ENCODE measurements around the gene ATP8B2.
"Not testable (repeated sequence)": the region's sequence is repeated elsewhere in the genome, so short reads cannot be mapped to it uniquely, and the experiment has no call there.

Gene ATP8B2

DNA sequence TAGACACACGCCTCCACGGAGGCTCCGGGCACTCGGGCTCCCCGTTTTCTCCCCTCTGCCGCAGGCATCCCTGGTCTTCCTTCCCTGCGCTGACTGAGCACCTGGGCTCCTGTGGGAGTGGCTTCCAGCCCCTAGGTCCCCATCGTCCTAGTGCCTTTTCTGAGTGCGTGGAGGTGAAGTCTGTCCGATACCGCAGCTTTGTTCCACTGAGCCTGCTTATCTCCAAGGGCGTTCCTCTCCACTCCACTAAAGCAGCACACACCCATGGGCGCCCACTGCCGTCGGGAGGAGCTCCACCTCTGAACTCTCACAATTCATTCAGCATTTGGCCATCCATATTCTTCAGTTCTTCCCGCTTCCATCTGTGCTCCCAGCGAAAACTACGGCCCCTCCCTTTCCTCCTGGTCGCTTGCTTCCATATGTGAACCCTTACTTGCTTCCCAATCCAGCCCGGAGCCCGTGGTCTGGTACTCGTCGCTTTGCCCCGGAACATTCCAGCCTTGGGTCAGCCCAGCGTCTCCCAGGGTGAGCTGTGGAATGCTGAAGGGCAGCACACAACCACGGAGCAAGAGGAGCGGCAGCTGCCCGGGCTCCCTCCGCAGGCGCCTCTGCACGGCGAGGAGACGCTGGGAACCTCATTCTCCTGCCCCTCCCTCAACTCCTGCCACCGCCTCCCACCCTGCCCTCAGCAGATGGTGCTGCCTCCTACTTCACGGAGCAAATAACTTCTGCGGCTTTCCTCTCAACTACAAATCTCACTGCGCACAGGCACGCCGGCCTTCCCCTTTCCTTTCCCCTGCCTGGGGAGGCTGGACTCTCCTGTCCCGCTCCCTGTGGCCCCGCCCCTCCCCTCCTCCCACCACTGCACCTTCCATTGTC is 27.5 kb downstream of the ATP8B2 start:
- Histone ChIP-seq H3K27me3 (ENCODE audit: control insufficient read depth, insufficient read depth, low read length) (no peaks in the 10 kb centered on the region), H3K27ac (ENCODE audit: low read depth, low read length) (no peak overlapping the region), H3K36me3 (ENCODE audit: control insufficient read depth, insufficient read depth, low read length) (no peaks in the 10 kb centered on the region), H3K4me1 (ENCODE audit: control insufficient read depth, insufficient read depth, low read length) (peaks cover 5% of the 10 kb centered on the region), H3K9ac (ENCODE audit: low read length) (peak overlapping the region; percentile 51), H3K4me3 (ENCODE audit: low read length) (peak overlapping the region; percentile 63)

GRCh38 chr1:154353460-154353904 is 28.2 kb downstream of the ATP8B2 start:
- Histone ChIP-seq H3K9ac (ENCODE audit: low read length) (no peak overlapping the region), H3K27me3 (ENCODE audit: control insufficient read depth, insufficient read depth, low read length) (no peaks in the 10 kb centered on the region), H3K36me3 (ENCODE audit: control insufficient read depth, insufficient read depth, low read length) (no peaks in the 10 kb centered on the region), H3K4me3 (ENCODE audit: low read length) (peak overlapping the region; percentile 63), H3K27ac (ENCODE audit: low read depth, low read length) (no peak overlapping the region), H3K4me1 (ENCODE audit: control insufficient read depth, insufficient read depth, low read length) (peaks cover 5% of the 10 kb centered on the region)

DNA sequence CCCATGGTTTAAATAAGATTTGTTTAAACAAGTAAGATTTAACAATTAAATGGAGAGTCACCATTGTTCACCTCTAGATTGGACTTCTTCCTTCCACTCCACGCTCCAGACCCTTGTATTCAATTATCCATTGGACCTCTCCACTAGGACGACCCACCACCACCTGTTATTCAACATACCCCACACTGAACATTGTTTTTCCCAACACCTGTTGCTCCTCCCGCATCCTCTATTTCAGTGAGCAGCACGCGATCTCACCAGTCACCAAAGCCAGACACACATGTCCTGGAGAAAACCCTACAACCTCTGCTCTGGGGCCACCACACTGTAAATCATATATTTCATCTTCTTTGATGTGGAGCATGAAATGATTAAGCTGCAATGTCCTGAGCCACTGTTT is 28.6 kb downstream of the ATP8B2 start:
- Histone ChIP-seq H3K4me1 (ENCODE audit: control insufficient read depth, insufficient read depth, low read length) (peaks cover 5% of the 10 kb centered on the region), H3K4me3 (ENCODE audit: low read length) (no peak overlapping the region), H3K9ac (ENCODE audit: low read length) (no peak overlapping the region), H3K27ac (ENCODE audit: low read depth, low read length) (no peak overlapping the region), H3K27me3 (ENCODE audit: control insufficient read depth, insufficient read depth, low read length) (no peaks in the 10 kb centered on the region), H3K36me3 (ENCODE audit: control insufficient read depth, insufficient read depth, low read length) (no peaks in the 10 kb centered on the region)

GRCh38 chr1:154358519-154358918 is 33.2 kb downstream of the ATP8B2 start:
- Histone ChIP-seq H3K4me1 (ENCODE audit: control insufficient read depth, insufficient read depth, low read length) (no peaks in the 10 kb centered on the region), H3K4me3 (ENCODE audit: low read length) (no peak overlapping the region), H3K27me3 (ENCODE audit: control insufficient read depth, insufficient read depth, low read length) (no peaks in the 10 kb centered on the region), H3K36me3 (ENCODE audit: control insufficient read depth, insufficient read depth, low read length) (no peaks in the 10 kb centered on the region), H3K9ac (ENCODE audit: low read length) (no peak overlapping the region), H3K27ac (ENCODE audit: low read depth, low read length) (no peak overlapping the region)

DNA sequence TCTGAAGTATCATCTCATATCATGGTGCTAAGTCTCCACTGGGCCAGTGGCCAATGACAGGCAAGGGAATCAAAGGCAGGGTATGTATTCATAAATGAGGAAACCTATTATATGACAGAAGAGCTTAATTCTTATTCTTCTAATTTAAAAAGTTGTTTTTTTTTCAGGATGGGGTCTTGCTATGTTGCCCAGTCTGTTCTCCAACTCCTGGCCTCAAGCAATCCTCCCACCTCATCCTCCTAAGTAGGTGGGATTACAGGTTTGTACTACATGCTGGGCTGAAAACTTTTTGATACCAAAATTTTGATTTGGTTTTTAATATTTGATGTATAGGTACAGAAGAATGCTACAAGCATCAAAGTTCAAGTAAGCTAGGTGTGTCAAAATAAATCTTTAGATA is 35.0 kb downstream of the ATP8B2 start:
- H3K4me3 ChIP-seq (ENCODE audit: low read length) = no peak overlapping the region
- no peak overlapping the region for H3K27ac ChIP-seq (ENCODE audit: low read depth, low read length)
- H3K4me1 ChIP-seq (ENCODE audit: control insufficient read depth, insufficient read depth, low read length) = no peaks in the 10 kb centered on the region
- no peak overlapping the region for H3K9ac ChIP-seq (ENCODE audit: low read length)
- H3K36me3 ChIP-seq (ENCODE audit: control insufficient read depth, insufficient read depth, low read length) = no peaks in the 10 kb centered on the region
- no peaks in the 10 kb centered on the region for H3K27me3 ChIP-seq (ENCODE audit: control insufficient read depth, insufficient read depth, low read length)

GRCh38 chr1:154360881-154361280 is 35.6 kb downstream of the ATP8B2 start:
- H3K4me1 ChIP-seq (ENCODE audit: control insufficient read depth, insufficient read depth, low read length); H3K9ac ChIP-seq (ENCODE audit: low read length); H3K27ac ChIP-seq (ENCODE audit: low read depth, low read length); H3K27me3 ChIP-seq (ENCODE audit: control insufficient read depth, insufficient read depth, low read length); H3K4me3 ChIP-seq (ENCODE audit: low read length); H3K36me3 ChIP-seq (ENCODE audit: control insufficient read depth, insufficient read depth, low read length): not testable (repeated sequence)

DNA sequence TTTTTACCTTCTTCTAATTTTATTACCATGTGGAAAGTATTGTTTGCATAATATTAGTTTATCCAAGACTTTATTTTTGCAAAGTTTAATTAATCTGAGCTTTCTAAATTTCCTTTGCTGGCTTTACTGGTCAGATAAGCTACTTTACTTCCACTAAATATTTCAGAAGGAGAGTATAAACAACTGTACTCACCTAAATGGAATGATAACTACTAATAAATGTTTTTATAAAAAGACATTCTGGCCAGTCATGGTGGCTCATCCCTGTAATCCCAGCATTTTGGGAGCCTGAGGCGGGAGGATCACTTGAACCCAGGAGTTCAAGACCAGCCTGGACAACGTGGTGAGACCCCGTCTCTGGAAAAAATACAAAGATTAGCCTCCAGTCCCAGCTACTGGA is 36.0 kb downstream of the ATP8B2 start:
- no peaks in the 10 kb centered on the region for H3K4me1 ChIP-seq (ENCODE audit: control insufficient read depth, insufficient read depth, low read length)
- no peak overlapping the region for H3K9ac ChIP-seq (ENCODE audit: low read length)
- H3K36me3 ChIP-seq (ENCODE audit: control insufficient read depth, insufficient read depth, low read length) = no peaks in the 10 kb centered on the region
- H3K4me3 ChIP-seq (ENCODE audit: low read length) = no peak overlapping the region
- no peaks in the 10 kb centered on the region for H3K27me3 ChIP-seq (ENCODE audit: control insufficient read depth, insufficient read depth, low read length)
- no peak overlapping the region for H3K27ac ChIP-seq (ENCODE audit: low read depth, low read length)

DNA sequence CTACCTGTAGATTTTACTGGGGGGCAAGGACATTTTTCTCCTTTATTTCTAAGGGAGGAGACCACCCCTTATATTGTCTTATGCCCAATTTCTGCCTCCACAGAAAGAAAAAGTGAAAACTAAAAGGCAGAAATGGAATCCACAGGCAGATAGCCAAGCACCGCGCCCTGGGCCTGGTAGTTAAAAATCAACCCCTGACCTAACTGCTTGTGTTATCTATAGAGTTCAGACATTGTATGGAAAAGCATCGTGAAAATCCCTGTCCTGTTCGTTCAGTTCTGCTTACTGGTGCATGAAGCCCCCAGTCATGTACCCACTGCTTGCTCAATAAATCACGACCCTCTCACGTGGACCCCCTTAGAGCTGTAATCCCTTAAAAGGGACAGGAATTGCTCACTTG is 46.1 kb downstream of the ATP8B2 start:
- Histone ChIP-seq H3K9ac (ENCODE audit: low read length) (no peak overlapping the region), H3K27me3 (ENCODE audit: control insufficient read depth, insufficient read depth, low read length) (no peaks in the 10 kb centered on the region), H3K4me3 (ENCODE audit: low read length) (no peak overlapping the region), H3K36me3 (ENCODE audit: control insufficient read depth, insufficient read depth, low read length) (no peaks in the 10 kb centered on the region), H3K4me1 (ENCODE audit: control insufficient read depth, insufficient read depth, low read length) (no peaks in the 10 kb centered on the region), H3K27ac (ENCODE audit: low read depth, low read length) (no peak overlapping the region)

GRCh38 chr1:154373777-154374357 is 48.5 kb downstream of the ATP8B2 start:
- H3K9ac ChIP-seq (ENCODE audit: low read length); H3K36me3 ChIP-seq (ENCODE audit: control insufficient read depth, insufficient read depth, low read length); H3K27me3 ChIP-seq (ENCODE audit: control insufficient read depth, insufficient read depth, low read length); H3K4me3 ChIP-seq (ENCODE audit: low read length); H3K4me1 ChIP-seq (ENCODE audit: control insufficient read depth, insufficient read depth, low read length); H3K27ac ChIP-seq (ENCODE audit: low read depth, low read length): not testable (repeated sequence)

DNA sequence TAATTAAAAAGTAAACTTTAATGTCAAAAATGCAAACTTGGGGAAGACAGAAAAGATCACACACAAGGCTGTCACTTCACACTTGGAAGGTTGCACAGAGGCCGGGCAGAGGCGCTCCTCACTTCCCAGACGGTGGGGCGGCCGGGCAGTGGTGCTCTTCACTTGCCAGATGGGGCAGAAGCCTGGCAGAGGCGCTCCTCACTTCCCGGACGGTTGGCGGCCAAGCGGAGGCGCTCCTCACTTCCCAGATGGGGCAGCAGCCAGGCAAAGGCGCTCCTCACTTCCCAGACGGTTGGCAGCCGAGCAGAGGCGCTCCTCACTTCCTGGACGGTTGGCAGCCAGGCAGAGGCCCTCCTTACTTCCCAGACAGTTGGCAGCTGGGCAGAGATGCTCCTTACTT is 54.0 kb downstream of the ATP8B2 start:
- H3K9ac ChIP-seq (ENCODE audit: low read length) = no peak overlapping the region
- no peaks in the 10 kb centered on the region for H3K4me1 ChIP-seq (ENCODE audit: control insufficient read depth, insufficient read depth, low read length)
- no peaks in the 10 kb centered on the region for H3K27me3 ChIP-seq (ENCODE audit: control insufficient read depth, insufficient read depth, low read length)
- H3K27ac ChIP-seq (ENCODE audit: low read depth, low read length) = no peak overlapping the region
- H3K4me3 ChIP-seq (ENCODE audit: low read length) = no peak overlapping the region
- H3K36me3 ChIP-seq (ENCODE audit: control insufficient read depth, insufficient read depth, low read length) = no peaks in the 10 kb centered on the region

DNA sequence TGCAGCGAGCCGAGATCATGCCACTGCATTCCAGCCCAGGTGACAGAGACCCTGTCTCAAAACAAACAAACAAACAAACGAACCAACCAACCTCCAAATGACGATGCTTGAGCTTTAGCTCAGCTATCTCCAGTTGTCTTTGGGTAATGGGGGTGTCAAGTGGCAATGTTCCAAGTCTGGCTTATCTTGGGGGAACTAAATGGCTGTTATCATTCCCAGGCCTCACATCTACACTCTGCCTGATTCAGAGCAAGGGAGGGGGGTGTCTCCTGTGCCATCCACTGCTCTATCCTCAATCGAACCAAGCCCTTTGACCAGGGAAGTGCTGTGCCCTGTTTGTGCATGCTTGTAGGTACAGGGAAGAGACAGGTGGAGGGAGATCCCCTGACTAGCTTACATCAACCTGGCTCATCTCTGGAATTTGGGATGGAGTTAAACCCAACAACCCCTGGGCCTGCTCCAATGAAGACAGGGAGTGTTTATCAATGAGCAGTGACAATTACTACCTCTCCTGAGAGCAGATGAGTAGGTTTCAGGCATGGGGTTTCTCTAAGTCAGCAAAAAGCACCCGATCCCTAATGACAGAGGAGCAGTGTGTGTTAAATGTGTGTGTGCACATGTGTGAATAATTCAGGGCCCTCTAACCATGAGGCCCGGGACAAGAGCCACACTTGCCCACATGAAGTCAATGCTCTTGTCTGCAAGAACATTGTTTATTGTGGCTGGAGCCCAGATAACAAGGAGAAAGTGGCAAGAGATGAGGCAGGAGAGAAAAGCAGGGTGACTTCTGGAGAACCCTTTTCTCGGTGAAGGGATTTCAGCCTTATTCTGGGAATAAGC is 59.5 kb downstream of the ATP8B2 start:
- Histone ChIP-seq H3K4me3 (ENCODE audit: low read length) (no peak overlapping the region), H3K27ac (ENCODE audit: low read depth, low read length) (no peak overlapping the region), H3K4me1 (ENCODE audit: control insufficient read depth, insufficient read depth, low read length) (no peaks in the 10 kb centered on the region), H3K27me3 (ENCODE audit: control insufficient read depth, insufficient read depth, low read length) (no peaks in the 10 kb centered on the region), H3K9ac (ENCODE audit: low read length) (no peak overlapping the region), H3K36me3 (ENCODE audit: control insufficient read depth, insufficient read depth, low read length) (no peaks in the 10 kb centered on the region)

DNA sequence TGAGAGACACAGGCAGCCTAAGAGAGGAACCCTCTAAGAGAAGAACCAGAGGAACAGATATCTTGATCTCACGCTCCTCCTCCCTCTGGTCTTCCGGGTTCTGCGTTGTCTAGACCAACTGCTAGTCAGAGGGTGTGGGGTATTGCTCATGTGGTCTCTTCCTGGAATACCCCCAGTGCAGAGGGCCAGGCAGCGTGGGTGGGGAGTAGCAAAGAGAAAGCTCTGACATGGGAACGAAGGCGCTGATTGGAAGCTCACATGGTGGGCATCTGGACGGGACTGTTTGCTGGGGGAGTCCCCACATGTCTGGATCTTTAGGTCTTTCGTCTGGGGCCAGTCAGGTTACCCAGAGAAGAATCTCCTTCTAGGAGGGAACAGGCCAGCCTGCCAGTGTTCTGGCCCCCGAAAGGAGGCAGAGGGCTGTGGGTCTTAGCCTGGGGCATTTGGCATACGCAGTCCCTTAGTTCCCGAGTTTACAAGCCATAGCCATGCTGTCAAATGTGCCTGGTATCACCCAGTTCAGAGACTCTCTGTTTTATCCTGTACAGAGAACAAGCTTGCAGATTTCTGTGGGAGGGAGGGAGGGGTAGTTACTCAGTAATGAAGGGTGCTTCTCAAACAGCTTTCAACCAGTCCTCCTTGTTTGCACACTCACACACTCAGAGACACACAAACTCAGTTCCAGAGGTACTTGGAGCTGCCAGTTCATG is 61.5 kb downstream of the ATP8B2 start:
- Histone ChIP-seq H3K4me1 (ENCODE audit: control insufficient read depth, insufficient read depth, low read length) (no peaks in the 10 kb centered on the region), H3K27ac (ENCODE audit: low read depth, low read length) (no peak overlapping the region), H3K36me3 (ENCODE audit: control insufficient read depth, insufficient read depth, low read length) (no peaks in the 10 kb centered on the region), H3K9ac (ENCODE audit: low read length) (peak overlapping the region; percentile 30), H3K4me3 (ENCODE audit: low read length) (peak overlapping the region; percentile 13), H3K27me3 (ENCODE audit: control insufficient read depth, insufficient read depth, low read length) (no peaks in the 10 kb centered on the region)
